Stimulated activated CD4-positive, alpha-beta T cell treated with anti-CD3 and anti-CD28 coated beads, Interleukin-4, amount 100 ng/mL, for 1 hour (primary cell): ENCODE results near the gene ACHE.
A peak's percentile ranks its signal among the peaks of the same experiment; 100 is the strongest.

Experiments used
- DNase-seq: peaks from one replicate; pipeline ENCODE4 v3.0.0-alpha.2; 2020

Gene ACHE

GRCh38 chr7:100896732-100897608 is 1.3 kb upstream of the ACHE start:
- peak; percentile 75 for DNase-seq

- peak; percentile 38 for DNase-seq
Observed at GRCh38 chr7:100895956-100896731, 456 bp upstream of the ACHE start.

DNA sequence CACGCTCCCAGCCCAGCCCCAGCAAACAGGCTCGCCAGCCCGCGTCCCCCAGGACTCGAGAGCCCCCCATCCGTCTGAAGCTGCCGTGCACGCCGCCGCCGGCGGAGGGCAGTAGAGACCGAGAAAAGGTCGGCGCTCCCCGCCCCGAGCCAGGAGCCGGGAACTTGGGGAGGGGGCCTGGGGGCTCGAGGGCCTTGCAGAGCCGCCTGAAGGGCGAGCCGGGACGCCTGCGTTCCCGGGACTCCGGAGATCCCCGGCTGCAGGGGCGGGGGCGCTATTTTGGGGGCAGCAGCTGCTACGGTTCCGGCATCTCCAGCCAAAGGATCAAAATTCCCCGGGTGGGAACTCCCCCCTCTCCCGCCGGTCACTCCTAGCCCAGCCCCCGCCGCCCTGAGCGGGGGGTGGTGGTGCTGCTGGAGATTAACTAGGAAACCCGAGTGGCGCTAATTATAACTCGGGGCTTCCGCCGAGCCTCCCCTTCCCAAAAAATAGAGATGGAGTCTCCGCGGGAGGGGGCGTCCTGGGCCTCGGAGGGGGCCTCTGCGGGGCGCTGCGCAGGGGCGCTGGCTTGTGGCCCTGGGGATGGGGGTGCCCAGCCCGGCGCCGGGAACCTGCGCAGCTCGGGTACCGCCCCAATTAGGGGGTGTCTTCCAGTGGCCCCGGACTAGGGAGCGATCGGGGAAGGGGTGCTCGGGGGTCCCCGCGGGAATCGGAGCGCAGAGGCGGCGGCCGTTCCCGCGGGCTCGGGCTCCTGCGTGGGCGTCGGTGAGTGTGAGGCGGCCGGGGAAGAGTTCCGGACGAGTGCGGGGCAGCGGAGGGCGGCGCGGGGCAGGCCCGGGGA is 608 bp downstream of the ACHE start:
- DNase-seq = peak; percentile 69

DNA sequence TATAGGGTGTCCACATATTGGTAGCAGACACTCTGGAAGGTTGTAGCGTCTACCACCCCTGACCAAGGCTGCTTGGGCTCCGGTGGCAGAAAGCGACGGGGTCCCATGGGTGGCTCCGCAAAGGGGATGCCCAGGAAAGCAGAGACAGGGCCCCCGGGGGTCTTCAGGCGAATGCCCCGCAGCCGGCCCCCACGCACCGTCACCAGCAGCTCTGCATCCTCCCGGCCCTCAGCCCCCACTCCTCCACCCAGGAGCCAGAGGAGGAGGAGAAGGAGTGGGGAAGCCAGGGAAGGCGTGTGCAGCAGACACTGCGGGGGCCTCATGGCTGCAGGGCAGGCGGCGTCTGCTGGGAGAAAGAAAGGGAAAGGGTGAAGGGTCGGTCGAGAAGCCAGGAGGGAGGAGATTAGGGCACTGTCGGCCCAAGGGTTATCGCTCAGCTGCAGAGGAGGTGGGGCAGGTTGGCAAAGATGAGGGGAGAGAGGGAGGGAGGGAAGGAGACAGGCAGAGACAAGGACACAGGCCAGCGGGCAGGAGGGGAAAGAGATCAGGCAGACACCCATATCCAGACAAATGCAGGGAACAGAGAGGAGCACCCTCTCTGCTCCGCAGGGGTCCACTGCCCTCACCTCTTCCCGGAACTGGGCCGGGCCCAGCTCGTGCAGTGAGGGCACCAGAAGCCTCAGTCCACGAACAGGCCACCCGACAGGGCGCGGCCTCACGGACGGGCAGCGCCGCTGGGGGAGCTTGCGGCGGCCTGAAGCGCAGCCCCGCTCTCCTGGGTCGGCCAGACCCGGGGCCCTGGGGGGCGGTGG is 1.6 kb downstream of the ACHE start:
- DNase-seq = no peak

DNA sequence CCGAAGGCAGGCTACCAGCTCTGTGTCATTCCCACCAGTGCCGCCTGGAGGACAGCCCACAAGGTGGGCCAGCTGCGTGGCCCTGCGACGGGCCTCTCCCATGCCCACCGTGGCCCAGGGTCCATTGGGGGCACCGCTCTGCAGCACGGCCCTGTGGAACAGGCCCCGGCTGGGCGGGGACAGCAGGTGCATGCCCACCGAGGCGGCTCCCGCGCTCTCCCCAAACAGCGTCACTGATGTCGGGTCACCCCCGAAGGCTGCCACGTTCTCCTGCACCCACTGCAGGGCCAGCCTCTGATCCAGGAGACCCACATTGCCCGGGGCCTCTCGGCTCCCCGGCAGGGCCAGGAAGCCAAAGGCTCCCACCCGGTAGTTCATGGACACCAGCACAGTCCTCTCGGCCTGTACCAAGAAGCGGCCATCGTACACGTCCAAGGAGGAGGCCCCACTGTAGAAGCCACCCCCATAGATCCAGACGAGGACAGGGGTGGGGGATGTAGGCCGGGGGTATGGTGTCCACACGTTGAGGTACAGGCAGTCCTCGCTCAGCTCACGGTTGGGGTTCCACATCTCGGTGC is 2.3 kb downstream of the ACHE start:
- DNase-seq = no peak

GRCh38 chr7:100892364-100893317 is 3.0 kb downstream of the ACHE start:
- no peak for DNase-seq

GRCh38 chr7:100891568-100892247 is 4.0 kb downstream of the ACHE start:
- DNase-seq = no peak

DNA sequence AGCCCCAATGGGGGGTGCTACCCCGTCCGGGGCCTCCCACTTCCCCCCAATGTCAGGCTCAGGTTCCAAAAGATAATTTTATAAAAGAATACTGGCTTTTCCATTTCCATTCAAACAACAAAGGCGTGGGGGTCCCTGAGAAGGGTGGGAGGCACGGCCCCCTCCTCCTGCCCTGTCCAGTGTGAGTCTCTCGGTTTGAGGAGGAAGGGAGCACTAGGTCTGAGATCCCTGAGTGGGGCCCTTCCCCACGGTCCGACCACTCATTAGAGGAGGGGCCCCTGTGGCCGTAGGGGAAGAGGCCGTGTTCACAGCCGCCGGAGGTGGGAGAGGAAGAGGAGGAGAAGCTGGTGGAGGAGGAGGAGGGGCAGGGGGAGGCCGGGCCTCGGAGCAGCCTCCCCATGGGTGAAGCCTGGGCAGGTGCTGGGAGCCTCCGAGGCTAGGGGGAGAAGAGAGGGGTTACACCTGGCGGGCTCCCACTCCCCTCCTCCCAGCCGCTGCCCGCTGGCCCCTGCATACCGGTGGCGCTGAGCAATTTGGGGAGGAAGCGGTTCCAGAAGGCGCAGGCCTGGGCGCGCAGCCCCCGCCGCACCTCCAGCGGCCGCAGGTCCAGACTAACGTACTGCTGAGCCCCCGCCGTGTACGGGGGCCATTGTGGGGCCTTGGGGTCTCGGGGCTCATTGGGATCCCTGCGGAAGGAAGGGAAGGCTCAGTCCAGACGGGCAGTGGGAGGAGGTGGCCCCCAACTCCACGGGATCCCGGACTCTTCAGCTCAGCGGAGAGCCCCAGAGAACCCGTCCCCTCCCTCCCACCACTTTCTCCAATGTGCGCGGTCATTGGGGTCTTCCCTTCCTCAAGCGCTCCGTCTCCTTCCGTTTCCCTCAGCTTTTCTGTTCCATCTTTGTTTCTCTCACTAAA is 4.8 kb downstream of the ACHE start:
- no peak for DNase-seq

DNA sequence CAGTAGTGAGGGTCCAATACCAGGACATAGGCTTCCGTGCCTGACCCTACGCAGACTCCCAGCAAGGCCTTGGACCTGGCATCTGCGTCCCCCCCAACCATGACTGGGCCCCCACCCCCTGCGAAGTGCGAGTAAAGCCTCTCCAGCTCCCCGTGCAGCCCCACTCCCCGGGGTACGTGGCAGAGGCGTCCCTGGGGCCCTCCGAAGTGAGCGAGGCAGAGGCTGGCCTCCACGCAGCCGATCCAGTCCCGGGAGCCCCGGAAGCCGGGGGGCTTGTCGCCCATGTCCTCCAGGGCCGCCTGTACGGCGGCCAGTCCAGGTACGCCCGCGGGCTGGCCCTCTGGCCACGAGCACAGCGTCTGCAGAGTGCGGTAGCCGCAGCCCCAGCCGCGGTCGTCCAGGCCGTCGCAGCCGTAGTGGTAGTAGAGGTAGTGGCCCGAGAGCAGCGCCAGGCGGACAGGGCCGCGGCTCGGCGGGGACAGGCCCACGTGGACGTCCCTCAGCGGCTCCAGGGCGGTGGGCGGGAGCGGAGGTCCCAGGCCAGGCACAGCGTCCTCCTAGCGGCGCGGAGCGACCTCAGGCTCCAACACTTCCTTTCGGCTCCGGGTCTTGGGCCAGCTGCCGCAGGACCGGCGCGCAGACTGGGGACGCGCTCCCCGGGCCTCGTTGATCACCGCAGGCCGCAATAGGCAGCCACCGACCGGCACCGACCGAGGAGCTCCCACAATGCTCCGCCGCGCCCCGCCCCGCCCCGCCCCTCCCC is 6.5 kb downstream of the ACHE start, which contains the start of gene UFSP1:
UFSP1 (minus strand) TSS at position 728 of the 763 bp plus-strand sequence; CDS start at position 284, 444 bp downstream.
- DNase-seq = peak; percentile 23

DNA sequence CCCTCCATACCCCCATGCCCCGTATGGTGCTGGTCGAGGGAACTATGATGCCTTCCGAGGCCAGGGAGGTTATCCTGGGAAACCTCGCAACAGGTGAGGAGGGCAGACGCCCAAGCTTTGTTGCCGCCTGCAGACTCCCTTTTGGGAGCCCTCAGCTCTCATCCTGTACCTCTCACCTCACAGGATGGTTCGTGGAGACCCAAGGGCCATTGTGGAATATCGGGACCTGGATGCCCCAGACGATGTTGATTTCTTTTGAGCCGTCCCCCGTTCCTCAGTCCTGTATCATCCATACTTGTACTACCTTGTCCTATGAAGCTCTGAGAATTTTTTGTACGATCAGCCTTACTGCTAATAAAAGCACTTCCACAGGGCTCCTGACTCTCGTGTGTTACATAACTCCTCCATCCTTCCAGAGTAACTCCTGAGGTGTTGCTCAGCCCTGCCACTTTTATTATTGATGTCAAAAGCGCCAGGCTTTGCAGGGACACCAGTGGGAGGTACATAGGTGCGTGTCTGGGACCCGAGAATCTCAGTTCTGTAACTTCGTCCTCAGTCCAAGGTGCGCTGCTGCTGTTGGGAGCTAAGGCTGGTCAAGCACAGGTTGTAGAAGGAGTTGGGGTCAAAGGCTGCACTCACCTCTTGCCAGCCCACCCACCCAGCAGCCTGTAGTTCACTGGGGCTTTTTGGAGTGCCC is 7.2 kb downstream of the ACHE start:
- no peak for DNase-seq

DNA sequence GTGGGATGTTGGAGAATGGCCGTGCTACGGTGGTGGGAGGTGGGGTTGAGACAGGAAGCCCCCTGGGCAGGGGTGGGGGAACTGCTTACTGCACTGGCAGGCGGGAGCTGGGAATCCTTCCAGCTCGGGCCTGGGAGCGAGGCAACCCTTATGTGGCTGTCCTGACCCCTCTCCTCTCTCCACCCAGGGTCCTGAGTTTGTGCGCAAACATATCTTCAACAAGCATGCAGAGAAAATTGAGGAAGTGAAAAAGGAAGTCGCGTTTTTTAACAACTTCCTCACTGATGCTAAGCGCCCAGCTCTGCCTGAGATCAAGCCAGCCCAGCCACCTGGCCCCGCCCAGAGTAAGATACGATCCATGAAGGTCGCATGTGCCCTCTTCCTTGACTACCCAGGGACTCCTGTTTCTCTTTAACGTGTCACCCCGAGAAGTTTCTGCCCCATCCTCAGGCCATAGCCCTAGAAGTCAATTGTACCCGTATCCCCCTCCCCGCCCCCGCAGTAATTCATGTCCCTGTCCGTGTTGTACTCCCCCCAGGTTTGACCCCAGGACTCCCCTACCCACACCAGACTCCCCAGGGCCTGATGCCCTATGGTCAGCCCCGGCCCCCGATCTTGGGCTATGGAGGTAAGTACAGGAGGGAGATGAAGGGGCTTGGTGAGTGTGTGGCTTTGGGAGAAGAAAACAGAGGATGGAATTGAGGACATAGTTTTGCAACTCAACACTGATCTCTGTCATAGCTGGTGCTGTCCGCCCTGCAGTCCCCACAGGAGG is 8.0 kb downstream of the ACHE start:
- peak; percentile 47 for DNase-seq

DNA sequence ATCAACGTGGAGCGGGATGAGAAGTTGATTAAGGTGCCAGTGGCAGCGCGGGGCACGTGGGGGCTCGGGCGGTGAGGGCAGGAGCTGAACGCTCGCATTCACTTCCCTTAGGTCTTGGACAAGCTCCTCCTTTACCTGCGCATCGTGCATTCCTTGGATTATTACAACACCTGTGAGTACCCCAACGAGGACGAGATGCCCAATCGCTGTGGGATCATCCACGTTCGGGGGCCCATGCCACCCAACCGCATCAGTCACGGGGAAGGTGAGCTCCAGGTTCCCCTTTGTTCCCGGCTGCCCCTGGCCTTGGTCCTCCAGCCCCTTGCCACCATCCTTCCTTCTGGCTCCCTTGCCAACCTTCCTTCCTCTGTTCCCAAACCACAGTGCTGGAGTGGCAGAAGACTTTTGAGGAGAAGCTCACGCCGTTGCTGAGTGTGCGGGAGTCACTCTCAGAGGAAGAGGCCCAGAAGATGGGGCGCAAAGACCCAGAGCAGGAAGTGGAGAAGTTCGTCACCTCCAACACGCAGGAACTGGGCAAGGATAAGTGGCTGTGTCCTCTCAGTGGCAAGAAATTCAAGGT is 8.7 kb downstream of the ACHE start:
- DNase-seq = no peak

DNA sequence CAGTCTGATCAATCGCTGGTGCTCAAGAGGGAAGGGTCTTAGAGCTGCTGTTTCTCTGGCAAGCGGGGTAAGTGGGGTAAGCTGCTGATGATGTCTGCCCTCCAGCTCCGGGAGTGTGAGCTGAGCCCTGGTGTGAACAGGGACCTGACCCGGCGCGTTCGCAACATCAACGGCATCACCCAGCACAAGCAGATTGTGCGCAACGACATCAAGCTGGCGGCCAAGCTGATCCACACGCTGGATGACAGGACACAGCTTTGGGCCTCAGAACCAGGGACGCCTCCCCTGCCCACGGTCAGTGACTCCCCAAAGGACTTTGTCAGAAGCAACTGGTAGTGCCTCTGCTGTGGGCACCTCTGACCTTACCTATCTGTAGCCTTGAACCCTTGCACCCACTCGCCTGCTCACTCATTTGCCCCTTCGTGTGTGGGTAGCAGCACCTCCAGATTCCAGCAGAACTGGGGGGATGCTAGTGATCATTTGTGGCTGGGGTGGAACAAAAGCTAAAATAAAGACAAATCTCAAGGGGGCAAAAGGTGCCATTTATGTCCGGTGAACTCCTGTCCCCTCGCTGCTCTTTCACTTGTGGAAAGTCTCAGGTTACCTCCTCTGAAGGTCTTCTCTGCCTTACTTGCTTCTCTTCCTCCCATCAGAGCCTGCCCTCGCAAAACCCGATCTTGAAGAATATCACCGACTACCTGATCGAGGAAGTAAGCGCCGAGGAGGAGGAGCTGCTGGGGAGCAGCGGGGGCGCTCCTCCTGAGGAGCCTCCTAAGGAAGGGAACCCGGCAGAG is 9.3 kb downstream of the ACHE start:
- DNase-seq = no peak

DNA sequence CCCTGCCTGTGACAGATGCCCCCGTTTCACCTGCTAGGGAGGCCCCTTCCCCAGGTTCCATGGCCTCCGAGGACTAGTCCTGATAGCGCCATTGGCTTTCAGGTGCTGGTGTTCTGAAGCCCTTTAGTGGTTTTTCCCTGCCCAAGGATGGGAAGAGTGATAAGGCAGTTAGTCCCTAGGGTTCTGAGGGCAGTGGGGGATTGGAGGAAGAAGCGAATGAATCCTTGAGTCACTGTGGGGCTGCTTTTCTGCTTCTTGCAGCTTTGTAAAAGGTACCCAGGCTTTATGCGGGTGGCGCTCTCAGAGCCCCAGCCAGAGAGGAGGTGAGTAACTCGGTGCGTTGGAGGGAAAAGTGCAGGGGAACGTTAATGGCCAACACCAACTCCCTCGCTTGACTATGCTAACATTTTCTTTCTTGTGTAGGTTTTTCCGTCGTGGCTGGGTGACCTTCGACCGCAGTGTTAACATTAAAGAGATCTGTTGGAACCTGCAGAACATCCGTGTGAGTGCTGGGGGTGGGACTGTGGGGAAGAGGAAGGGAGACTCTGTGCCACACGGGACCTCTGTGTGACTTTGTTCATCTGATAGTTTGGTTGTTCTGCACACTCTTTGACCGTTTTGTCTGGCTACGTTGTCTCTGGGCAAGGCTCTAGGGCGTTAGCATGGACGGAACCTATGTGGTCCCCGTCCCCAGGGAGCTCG is 10.1 kb downstream of the ACHE start:
- no peak for DNase-seq
